Effector CD8-positive, alpha-beta T cell (primary cell): ENCODE results near the gene C1orf115.
"Not testable (repeated sequence)": the region's sequence is repeated elsewhere in the genome, so short reads cannot be mapped to it uniquely, and the experiment has no call there.

ENCODE experiments used
- DNase-seq: peaks from one replicate; lab custom pipeline; 2025; lab: John Stamatoyannopoulos, UW
- total RNA-seq, 4 experiments: gene quantifications; one replicate each; lab custom pipeline; 2026; lab: John Stamatoyannopoulos, UW

C1orf115 gene
- 0.97 to 1.4 (median 1.1) reads per million in 4 experiments for total RNA-seq

GRCh38 chr1:220690140-220691052 is at the start of gene C1orf115:
C1orf115 (plus strand) TSS chr1:220690363; CDS start chr1:220690403, 40 bp downstream.
- peak; percentile 23 for DNase-seq

GRCh38 chr1:220642285-220642684 is 47.9 kb upstream of the C1orf115 start:
- no peak for DNase-seq

- no peak for DNase-seq
Observed at GRCh38 chr1:220652995-220653394, 37.2 kb upstream of the C1orf115 start.

DNA sequence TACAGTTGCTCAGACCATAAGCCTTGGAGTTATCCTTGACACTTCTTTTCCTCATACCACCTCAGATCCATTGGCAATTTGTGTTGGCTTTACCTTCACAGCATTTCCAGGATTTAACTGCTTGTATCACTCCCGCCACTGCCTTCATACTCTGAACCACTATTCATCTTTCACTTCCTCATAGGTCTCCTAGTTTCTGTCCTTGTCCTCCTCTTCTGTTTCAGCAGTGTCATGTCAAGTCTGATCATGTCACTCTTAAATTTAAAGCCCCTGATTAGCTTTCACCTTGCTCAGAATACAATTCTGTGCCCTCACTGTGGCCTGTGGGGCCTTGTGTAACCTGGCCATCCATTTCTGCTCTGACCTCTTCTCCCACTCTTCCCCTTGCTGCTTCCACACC is 34.7 kb upstream of the C1orf115 start:
- no peak for DNase-seq

DNA sequence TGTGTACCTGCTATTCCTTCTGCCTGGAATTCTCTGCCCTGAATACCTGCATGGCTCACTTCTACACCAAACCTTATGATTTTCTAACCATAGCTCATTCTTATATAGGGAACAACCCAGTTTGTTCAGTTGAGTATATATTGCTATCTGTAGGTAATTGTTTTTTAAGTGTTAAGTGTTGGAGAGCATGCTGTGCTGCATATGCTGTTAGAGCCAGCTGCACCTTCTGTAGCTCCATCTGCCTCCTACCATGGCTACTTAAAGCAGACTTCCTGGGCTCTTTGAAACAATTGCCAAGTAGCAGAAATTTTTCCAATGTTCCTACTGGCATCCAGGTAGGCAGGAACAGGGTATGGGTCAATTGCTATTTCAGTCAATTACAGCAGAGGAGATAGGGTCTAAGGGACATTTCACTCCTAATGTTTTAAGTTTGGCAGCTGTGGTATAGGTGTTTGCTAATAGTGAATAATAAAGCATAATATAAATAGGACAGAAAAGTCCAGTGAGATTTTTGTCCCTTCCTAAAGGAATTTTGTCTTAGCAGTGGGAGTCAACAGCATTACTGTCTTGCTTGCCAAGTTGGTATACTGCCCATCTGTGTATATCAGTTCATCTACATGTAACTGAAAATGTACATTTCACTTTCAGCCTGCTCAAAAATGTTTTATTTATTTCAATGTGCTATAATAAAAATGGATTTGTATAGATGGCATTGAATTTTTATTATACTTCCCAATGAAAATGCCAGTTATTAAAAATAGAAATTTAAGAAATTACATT is 34.0 kb upstream of the C1orf115 start:
- no peak for DNase-seq

GRCh38 chr1:220666349-220666748 is 23.8 kb upstream of the C1orf115 start:
- no peak for DNase-seq

DNA sequence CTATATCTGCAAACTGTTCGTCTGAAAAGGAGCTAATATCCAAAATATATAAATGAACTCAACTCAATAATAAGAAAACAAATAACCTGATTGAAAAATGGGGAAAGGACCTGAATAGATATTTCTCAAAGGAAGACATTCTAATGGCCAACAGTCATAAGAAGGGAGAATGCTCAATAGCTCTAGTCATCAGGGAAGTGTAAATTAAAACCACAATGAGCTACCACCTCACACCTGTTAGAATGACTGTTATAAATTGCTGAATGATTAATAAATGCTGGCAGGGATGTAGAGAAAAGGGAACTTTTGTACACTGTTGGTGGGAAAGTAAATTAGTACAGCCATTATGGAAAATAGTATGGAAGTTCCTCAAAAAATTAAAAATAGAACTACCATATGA is 21.2 kb upstream of the C1orf115 start:
- no peak for DNase-seq

DNA sequence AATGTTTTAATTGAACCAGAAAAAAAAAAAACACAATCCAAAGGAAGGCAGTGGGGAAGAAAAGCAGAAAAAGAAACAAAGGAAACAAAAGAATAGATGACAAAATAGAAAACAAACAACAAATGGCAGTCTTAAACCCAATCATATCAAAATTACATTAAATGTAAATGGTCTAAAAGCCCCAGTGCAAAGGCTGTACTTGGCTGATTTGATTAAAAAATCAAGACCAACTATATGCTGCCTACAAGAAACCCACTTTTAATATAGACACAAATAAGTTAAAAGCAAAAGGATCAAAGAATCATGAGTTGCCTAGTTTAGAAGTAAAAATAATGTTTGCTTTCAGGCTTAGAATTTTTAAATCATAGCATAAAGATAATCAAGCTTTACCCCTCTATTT is 19.8 kb upstream of the C1orf115 start:
- no peak for DNase-seq

- no peak for DNase-seq
Observed at GRCh38 chr1:220673921-220674320, 16.2 kb upstream of the C1orf115 start.

GRCh38 chr1:220677251-220677650 is 12.9 kb upstream of the C1orf115 start:
- no peak for DNase-seq

GRCh38 chr1:220680085-220680687 is 10.0 kb upstream of the C1orf115 start:
- no peak for DNase-seq

- DNase-seq: no peak
Observed at GRCh38 chr1:220681220-220681880, 8.8 kb upstream of the C1orf115 start.

DNA sequence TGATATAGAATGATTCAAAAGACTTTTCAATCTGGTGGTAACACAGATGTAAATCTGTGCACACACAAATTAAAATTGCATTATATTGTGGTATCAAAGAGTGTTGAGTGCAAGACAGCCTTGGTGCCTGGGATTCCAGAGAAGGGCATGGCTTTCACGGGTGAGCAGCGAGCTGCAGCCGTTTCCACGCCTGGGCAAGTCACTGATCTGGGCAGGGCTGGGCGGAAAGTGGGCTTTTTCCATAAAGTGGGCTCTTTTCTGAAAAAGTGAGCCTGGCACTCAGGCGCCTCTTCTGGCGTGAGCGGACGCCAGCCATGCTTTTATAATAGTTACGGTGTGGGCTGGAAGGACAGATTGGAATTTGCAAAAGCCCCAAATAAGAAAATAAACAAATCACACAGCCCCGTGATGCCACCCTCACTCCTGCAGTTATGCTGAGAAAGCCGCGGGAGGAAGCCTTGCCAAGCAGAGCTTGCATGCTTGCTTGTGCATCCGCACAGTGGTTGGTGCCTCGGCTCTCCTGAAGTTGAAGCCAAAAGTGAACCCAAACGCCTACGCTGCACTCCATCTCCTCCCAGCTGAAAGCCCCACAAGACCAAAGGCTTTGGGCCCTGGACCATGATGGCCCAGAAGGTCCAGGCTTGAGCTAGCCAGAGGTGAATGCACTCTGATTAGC is 7.1 kb upstream of the C1orf115 start:
- DNase-seq: no peak

- not testable (repeated sequence) for DNase-seq
Observed at GRCh38 chr1:220683716-220684115, 6.4 kb upstream of the C1orf115 start.

- DNase-seq: no peak
Observed at GRCh38 chr1:220684890-220685289, 5.3 kb upstream of the C1orf115 start.

DNA sequence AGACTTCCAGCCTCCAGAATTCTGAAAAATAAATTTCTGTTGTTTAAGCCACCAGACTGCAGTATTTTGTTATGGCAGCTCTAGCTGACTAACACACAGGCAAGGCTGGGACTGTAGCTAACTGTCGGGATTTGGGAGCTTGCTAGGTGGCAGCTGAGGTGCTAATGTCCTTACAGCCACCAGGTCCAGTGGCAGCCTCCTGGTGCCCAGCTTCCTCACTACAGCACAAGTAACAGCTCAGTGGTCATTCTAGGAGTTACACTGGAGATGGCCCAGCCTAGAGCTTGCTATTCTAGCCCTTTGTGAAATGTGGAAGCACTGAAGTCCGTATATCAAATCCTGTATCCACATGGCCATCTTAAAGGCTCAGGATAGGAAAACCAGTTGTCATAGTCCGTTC is 4.3 kb upstream of the C1orf115 start:
- no peak for DNase-seq

- DNase-seq: no peak
Observed at GRCh38 chr1:220687809-220688208, 2.4 kb upstream of the C1orf115 start.

GRCh38 chr1:220689666-220690065 is 497 bp upstream of the C1orf115 start:
- no peak for DNase-seq

DNA sequence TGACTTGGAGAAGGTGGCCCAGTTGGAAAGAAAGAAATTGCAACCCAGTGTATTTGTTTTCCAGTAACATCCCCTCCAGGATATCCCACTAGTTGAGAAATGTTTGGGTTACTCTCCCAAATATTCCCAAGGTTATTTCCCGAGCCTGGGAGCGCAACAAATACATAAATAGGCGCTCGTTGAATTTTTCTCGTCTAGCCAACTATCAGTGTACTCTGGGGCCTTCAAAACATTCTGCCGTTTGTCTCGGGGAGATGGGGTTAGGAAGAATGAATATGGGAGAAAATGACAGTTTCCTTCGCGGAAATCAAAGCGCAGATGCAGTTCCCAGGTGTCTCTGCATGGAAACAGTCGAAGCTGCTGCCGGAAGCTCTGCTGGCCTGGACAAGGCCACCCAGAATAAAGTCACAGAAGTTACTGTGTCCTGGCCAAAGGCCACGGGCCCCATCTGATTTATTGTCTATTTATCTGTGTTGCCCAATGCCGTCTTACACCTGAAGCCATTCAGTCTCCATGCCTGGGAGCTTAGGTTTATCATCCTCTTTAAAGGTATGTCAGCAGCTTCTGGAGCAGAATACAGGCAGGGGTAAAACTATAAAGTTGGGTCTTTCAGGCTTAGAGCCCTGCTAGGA is 1.0 kb downstream of the C1orf115 start:
- no peak for DNase-seq

GRCh38 chr1:220692436-220693228 is 2.5 kb downstream of the C1orf115 start:
- no peak for DNase-seq
